H9 (cell line): ENCODE results near the gene CHAF1A. TPM values are rescaled to one million over a fixed set of nuclear protein-coding genes. Genes with fewer than 3 reads are reported as not detected.

Source experiments
- DNase-seq: peaks from one replicate; pipeline ENCODE4 v3.0.0-alpha.2; 2017
- H2AFZ ChIP-seq: one replicate; pipeline ENCODE4 v1.6.1; 2013; ENCODE audit warnings: mild to moderate bottlenecking, low read length, control low read depth, moderate library complexity
- H2AK5ac ChIP-seq: 2 replicates; pipeline ENCODE4 v1.6.1; 2013; ENCODE audit warnings: low read length, control low read depth, mixed read lengths; ENCODE audit not compliant: insufficient read length
- H2BK120ac ChIP-seq: one replicate; pipeline ENCODE4 v1.6.1; 2013; ENCODE audit warnings: low read depth, mild to moderate bottlenecking, low read length, control low read depth, inconsistent platforms; ENCODE audit not compliant: poor library complexity, severe bottlenecking
- H2BK12ac ChIP-seq: 2 replicates; pipeline ENCODE4 v1.6.1; 2013; ENCODE audit warnings: low read length, control low read depth, mixed read lengths, low read depth; ENCODE audit not compliant: insufficient read length
- H2BK15ac ChIP-seq: 2 replicates; pipeline ENCODE4 v1.6.1; 2013; ENCODE audit warnings: low read depth, low read length, control low read depth
- H2BK20ac ChIP-seq: one replicate; pipeline ENCODE4 v1.6.1; 2013; ENCODE audit warnings: low read depth, mild to moderate bottlenecking, low read length, control low read depth, inconsistent platforms; ENCODE audit not compliant: poor library complexity, severe bottlenecking
- H2BK5ac ChIP-seq: 2 replicates; pipeline ENCODE4 v1.6.1; 2013; ENCODE audit warnings: low read length, control low read depth, mixed read lengths; ENCODE audit not compliant: insufficient read length
- H3K14ac ChIP-seq: 2 replicates; pipeline ENCODE4 v1.6.1; 2013; ENCODE audit warnings: low read length, control low read depth; ENCODE audit not compliant: insufficient read depth
- H3K18ac ChIP-seq: 2 replicates; pipeline ENCODE4 v1.6.1; 2013; ENCODE audit warnings: low read depth, mild to moderate bottlenecking, mixed read lengths, low read length, control low read depth; ENCODE audit not compliant: insufficient read length
- H3K23ac ChIP-seq: 2 replicates; pipeline ENCODE4 v1.6.1; 2013; ENCODE audit warnings: low read length, control low read depth, mixed read lengths, low read depth; ENCODE audit not compliant: insufficient read length
- H3K23me2 ChIP-seq: 2 replicates; pipeline ENCODE4 v1.6.1; 2013; ENCODE audit warnings: low read depth, mild to moderate bottlenecking, mixed read lengths, low read length, control low read depth; ENCODE audit not compliant: insufficient read length, poor library complexity, severe bottlenecking
- H3K27ac ChIP-seq: 2 replicates; pipeline ENCODE4 v1.5.1; 2013; ENCODE audit warnings: low read length, control low read depth, mixed read lengths, low read depth; ENCODE audit not compliant: insufficient read length
- H3K27me3 ChIP-seq: 2 replicates; pipeline ENCODE4 v1.6.1; 2013; ENCODE audit warnings: low read length, control low read depth, inconsistent platforms; ENCODE audit not compliant: insufficient read depth
- H3K4ac ChIP-seq: 2 replicates; pipeline ENCODE4 v1.6.1; 2013; ENCODE audit warnings: low read depth, mild to moderate bottlenecking, control low read depth, inconsistent platforms, low read length, moderate library complexity
- H3K4me1 ChIP-seq: 2 replicates; pipeline ENCODE4 v1.6.1; 2013; ENCODE audit warnings: low read length, control low read depth, inconsistent platforms; ENCODE audit not compliant: insufficient read depth
- H3K4me2 ChIP-seq: 2 replicates; pipeline ENCODE4 v1.6.1; 2013; ENCODE audit warnings: low read length, control low read depth, mixed read lengths; ENCODE audit not compliant: insufficient read length, insufficient read depth
- H3K56ac ChIP-seq: 2 replicates; pipeline ENCODE4 v1.6.1; 2013; ENCODE audit warnings: low read depth, mild to moderate bottlenecking, mixed read lengths, low read length, control low read depth; ENCODE audit not compliant: insufficient read length
- H3K79me1 ChIP-seq: 2 replicates; pipeline ENCODE4 v1.6.1; 2013; ENCODE audit warnings: low read depth, mild to moderate bottlenecking, moderate library complexity, low read length, control low read depth, inconsistent platforms; ENCODE audit not compliant: insufficient read depth, poor library complexity, severe bottlenecking
- H3K79me2 ChIP-seq: 2 replicates; pipeline ENCODE4 v1.6.1; 2013; ENCODE audit warnings: low read length, control low read depth, inconsistent platforms; ENCODE audit not compliant: insufficient read depth
- H3K9ac ChIP-seq: 2 replicates; pipeline ENCODE4 v1.6.1; 2013; ENCODE audit warnings: low read length, control low read depth, mixed read lengths; ENCODE audit not compliant: insufficient read length; ENCODE audit errors: extremely low read depth
- H3K9me3 ChIP-seq: one replicate; pipeline ENCODE4 v1.6.1; 2013; ENCODE audit warnings: low read depth, low read length, inconsistent platforms; ENCODE audit not compliant: control insufficient read depth
- H3T11ph ChIP-seq: one replicate; pipeline ENCODE4 v1.6.1; 2013; ENCODE audit warnings: mild to moderate bottlenecking, low read length, control low read depth, inconsistent platforms
- H4K20me1 ChIP-seq: one replicate; pipeline ENCODE4 v1.6.1; 2013; ENCODE audit not compliant: control insufficient read depth, insufficient read length, insufficient read depth
- H4K5ac ChIP-seq: 2 replicates; pipeline ENCODE4 v1.6.1; 2013; ENCODE audit warnings: low read depth, mild to moderate bottlenecking, mixed read lengths, low read length, control low read depth; ENCODE audit not compliant: insufficient read length
- H4K8ac ChIP-seq: replicated peaks from 2 replicates; pipeline ENCODE4 v1.6.1; 2013; ENCODE audit warnings: low read length, control low read depth, mixed read lengths, low read depth; ENCODE audit not compliant: insufficient read length
- H4K91ac ChIP-seq: 2 replicates; pipeline ENCODE4 v1.6.1; 2013; ENCODE audit warnings: low read depth, mild to moderate bottlenecking, moderate library complexity, mixed read lengths, low read length, control low read depth; ENCODE audit not compliant: insufficient read length
- H3K27ac Mint-ChIP-seq, 3 experiments: 2 replicates in 2 of 3; 3 replicates in 1 of 3; pipeline ENCODE4 v1.8.0; 2020 to 2021; ENCODE audit warnings: mixed read lengths in 3 of 3, mild to moderate bottlenecking in 1 of 3, moderate library complexity in 1 of 3
- H3K27me3 Mint-ChIP-seq: 2 replicates; pipeline ENCODE4 v1.8.0; 2021; ENCODE audit warnings: low read depth, mild to moderate bottlenecking, moderate library complexity, mixed read lengths
- H3K36me3 Mint-ChIP-seq, 3 experiments: 2 replicates in 2 of 3; 3 replicates in 1 of 3; pipeline ENCODE4 v1.8.0; 2020 to 2021; ENCODE audit warnings: low read depth in 3 of 3, mixed read lengths in 3 of 3; ENCODE audit not compliant: insufficient read depth in 1 of 3
- H3K4me1 Mint-ChIP-seq, 2 experiments: 2 replicates each; pipeline ENCODE4 v1.8.0; 2020; ENCODE audit warnings: mixed read lengths in 2 of 2
- H3K4me3 Mint-ChIP-seq, 2 experiments: 2 replicates in 1 of 2; 3 replicates in 1 of 2; pipeline ENCODE4 v1.8.0; 2020 to 2021; ENCODE audit warnings: mild to moderate bottlenecking in 2 of 2, mixed read lengths in 2 of 2, moderate library complexity in 1 of 2
- H3K9me3 Mint-ChIP-seq, 2 experiments: 2 replicates in 1 of 2; 3 replicates in 1 of 2; pipeline ENCODE4 v1.8.0; 2020; ENCODE audit warnings: mild to moderate bottlenecking in 2 of 2, mixed read lengths in 2 of 2, moderate library complexity in 1 of 2
- CTCF ChIP-seq: fragments of 200-600 bp; sonication (generic); conservative IDR thresholded peaks from 3 replicates; pipeline ENCODE4 v1.8.0; 2021; ENCODE audit warnings: antibody characterized with exemption, mild to moderate bottlenecking
- WGBS: extraction: QIAGEN DNeasy Blood & Tissue Kit; methylation state at CpG from one replicate; pipeline ENCODE4 v1.1.7; 2013; ENCODE audit warnings: missing lambda C conversion rate, low lambda C conversion rate, mixed read lengths; ENCODE audit not compliant: insufficient read length; ENCODE audit errors: extremely low coverage; 5-methylcytosine and 5-hydroxymethylcytosine counted together
- total RNA-seq: library from RNA; stranded (reverse); gene quantifications from 2 replicates; pipeline ENCODE4 v1.2.1, GENCODE V29; 2021

CHAF1A gene
- total RNA-seq, 1 experiment from 2014 or later = 143 TPM

GRCh38 chr19:4453232-4454179 is 51.1 kb downstream of the CHAF1A start:
- Histone ChIP-seq H3K4me2 (no peak overlapping the region), H3K56ac (no peak overlapping the region), H3K4me1 (no peaks in the 10 kb centered on the region), H3K14ac (no peak overlapping the region), H3K9ac (no peak overlapping the region), H4K5ac (no peak overlapping the region), H4K20me1 (peaks cover 4% of the 10 kb centered on the region), H2BK5ac (no peak overlapping the region), H3K27ac (no peak overlapping the region), H3K9me3 (no peaks in the 10 kb centered on the region), H4K8ac (no peak overlapping the region), H3K23me2 (peaks cover 9% of the 10 kb centered on the region), H4K91ac (no peak overlapping the region), H3T11ph (no peak overlapping the region), H2BK120ac (no peak overlapping the region), H3K18ac (no peak overlapping the region), H3K27me3 (no peaks in the 10 kb centered on the region), H2BK15ac (no peak overlapping the region), H3K4ac (no peak overlapping the region), H2BK20ac (no peak overlapping the region), H3K23ac (no peak overlapping the region), H2AK5ac (no peak overlapping the region), H2BK12ac (no peak overlapping the region), H3K79me1 (no peaks in the 10 kb centered on the region), H3K79me2 (no peaks in the 10 kb centered on the region; the same call in 1 of the 2 replicates), H2AFZ (no peak overlapping the region)
- H3K27me3 Mint-ChIP-seq = peaks cover 6% of the 10 kb centered on the region; the same call in 1 of the 2 replicates
- H3K27ac Mint-ChIP-seq = no peak overlapping the region
- no peak overlapping the region for H3K4me3 Mint-ChIP-seq
- H3K9me3 Mint-ChIP-seq = peaks cover 0 to 3% of the 10 kb centered on the region in 2 experiments; a peak in 1 of 5 replicates
- no CpG with 5 or more reads among the region's 34 CpGs for WGBS
- peaks cover 10 to 14% of the 10 kb centered on the region in 2 experiments for H3K4me1 Mint-ChIP-seq
- no peak for TF ChIP-seq CTCF
- H3K36me3 Mint-ChIP-seq = peaks cover 12 to 36% (median 18%) of the 10 kb centered on the region in 3 experiments; a peak in 6 of 7 replicates
- no peak for DNase-seq
